HPDE6-E6E7 (cell line): ENCODE data around the gene MEIOC.
"Not testable (repeated sequence)": the region's sequence is repeated elsewhere in the genome, so short reads cannot be mapped to it uniquely, and the experiment has no call there.

ENCODE experiments used
- DNase-seq: peaks from one replicate; pipeline ENCODE4 v3.0.0; 2011; ENCODE audit warnings: missing footprints; ENCODE audit errors: extremely low spot score

The MEIOC gene

DNA sequence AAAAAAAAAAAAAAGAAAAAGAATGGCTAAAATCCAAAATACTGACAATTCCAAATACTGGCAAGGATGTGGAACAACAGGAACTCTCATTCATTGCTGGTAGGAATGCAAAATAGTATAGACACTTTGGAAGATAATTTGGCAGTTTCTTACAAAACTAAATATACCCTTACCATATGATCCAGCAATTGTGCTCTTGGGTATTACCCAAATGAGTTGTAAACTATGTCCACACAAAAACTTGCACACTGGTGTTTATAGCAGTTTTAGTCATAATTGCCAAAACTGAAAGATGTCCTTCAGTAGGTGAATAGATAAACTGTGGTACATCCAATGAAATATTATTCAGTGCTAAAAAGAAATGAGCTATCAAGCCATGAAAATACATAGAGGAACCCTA lies 8.5 kb upstream of the MEIOC start:
- DNase-seq, result no peak

- DNase-seq, result no peak
Measured at GRCh38 chr17:44648963-44649362, 7.3 kb upstream of the MEIOC start.

GRCh38 chr17:44651228-44651627 lies 5.0 kb upstream of the MEIOC start:
- DNase-seq, result no peak

DNA sequence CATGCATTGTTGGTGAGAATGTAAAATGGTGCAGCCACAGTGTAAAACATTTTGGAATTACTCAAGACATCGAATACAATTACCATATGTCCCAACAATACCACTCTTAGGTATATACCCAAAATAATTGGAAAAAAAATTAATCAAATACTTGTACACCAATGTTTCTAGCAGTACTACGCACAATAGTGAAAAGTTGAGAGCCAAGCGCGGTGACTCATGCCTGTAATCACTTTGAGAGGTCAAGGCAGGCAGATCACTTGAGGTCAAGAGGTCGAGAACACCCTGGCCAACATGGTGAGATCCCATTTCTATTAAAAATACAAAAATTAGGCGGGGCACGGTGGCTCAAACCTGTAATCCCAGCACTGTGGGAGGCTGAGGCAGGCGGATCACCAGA lies 3.5 kb upstream of the MEIOC start:
- no peak for DNase-seq

DNA sequence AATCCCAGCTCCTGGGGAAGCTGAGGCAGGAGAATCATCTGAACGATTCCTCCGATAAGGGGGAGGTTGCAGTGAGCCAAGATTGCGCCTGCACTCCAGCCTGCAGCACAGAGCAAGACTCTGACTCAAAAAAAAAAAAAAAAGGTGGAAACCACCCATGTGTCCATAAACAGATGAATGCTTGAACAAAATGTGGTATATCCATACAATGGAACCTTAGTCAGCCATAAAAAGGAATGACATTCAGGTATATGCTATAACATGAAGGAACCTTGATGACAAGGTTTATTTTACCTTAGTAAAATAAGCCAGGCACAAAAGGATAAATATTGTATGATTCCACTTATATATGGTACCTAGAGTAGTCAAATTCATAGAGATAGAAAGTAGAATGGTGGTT lies 2.9 kb upstream of the MEIOC start:
- no peak for DNase-seq

DNA sequence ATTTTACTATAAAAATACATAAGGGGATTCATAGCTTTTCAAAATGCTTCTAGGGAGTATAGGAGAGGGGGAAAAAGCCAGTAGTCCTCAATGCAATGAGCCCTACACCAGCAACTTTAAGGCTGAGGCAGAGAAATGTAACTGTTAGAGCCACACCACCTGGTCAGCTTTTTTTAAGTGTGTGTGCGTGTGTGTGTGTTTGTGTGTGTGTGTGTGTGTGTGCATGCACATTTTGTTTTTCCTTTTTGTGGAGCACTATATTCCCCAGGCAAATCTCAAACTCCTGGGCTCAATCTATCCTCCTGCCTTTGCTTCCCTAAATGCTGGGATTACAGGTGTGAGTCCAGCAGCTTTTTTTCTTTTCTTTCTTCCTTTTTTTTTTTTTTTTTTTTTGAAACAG lies 2.3 kb upstream of the MEIOC start:
- DNase-seq, result no peak

DNA sequence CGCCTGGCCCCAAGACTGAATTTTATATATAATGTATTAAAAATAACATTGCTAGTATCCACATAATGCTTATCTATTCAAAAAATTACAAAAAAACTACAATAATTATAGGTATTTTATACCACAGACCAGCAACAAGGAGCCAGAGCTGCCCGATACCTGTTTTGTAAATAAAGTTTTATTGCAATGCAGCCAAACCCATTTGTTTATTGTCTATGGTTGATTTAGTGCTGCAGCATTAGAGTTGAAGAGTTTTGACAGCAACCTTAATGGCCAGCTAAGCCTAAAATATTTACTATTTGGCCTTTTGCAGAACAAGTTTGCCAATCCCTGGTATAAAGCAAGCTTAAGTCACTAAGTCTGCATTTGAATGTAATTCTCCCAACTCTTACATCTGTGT lies 5.6 kb downstream of the MEIOC start:
- DNase-seq, result no peak

- DNase-seq, result no peak
Measured at GRCh38 chr17:44663095-44663494, 6.8 kb downstream of the MEIOC start.

GRCh38 chr17:44664867-44665266 lies 8.6 kb downstream of the MEIOC start:
- DNase-seq, result no peak

DNA sequence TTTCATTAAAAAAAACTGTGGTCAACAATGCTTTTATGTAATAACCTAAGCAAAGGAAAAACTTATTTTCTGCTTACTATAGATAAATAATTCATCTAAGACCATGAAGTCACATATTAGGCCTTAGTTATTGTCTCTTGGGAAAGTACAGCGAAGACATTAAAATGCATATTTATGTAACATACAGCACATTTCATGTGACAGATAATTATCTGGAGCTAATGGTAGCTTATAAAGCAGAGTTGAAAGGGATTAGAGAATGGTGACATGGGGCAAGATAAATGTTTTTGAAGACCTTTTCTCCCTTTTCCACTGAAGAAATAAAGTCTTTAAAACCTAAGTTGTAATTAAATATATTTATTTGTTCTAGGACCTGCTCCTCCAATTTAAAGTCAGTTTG lies 9.7 kb downstream of the MEIOC start:
- DNase-seq, result no peak

DNA sequence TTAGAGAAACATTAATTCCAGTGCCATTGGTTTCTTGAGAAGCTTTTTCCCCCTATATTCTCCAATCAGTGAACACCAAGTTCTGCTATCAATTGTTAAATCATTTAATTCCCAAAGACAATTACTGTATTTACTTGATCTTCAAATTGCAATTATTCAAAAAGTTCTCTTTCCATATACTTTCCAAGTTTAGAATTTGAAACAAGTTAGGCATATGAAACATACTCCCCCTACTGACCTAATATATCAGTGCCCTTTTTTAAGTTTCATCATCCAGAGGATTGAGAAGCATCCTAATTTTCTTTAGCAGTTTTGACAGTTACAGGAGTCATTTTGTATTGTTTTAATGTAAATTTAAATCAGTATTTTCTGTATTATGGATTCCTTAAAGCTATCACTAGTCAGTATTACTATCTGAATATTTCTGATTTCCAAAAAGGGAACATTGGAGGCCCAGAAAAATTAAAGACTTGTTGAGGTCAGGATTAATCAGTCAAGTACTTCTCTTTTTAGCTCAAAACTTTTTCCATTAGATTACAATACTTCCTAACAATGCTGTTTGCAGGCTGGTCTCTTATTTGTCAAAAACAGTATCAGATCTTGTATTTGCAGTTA lies 16.3 kb downstream of the MEIOC start:
- DNase-seq, result no peak

DNA sequence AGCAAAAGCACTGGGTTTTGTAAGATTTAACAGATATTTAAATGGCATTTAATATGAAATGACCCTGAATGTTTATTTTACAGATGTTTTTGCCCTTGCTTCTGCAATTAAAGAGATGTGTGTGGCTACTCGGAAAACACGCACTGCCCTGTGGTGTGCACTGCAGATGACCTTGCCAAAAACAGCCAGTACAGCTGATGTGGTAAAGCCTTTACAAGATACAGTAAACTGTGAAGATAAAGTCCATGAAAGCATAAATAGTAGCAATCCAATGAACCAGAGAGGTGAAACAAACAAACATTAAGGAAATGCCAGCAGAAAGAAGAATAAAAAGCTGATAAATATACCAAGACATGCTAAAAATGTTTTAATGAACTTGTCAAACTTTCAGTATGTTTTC lies 17.6 kb downstream of the MEIOC start:
- no peak for DNase-seq

- DNase-seq, result no peak
Measured at GRCh38 chr17:44677136-44677535, 20.9 kb downstream of the MEIOC start.

GRCh38 chr17:44683303-44683702 lies 27.0 kb downstream of the MEIOC start:
- DNase-seq, result not testable (repeated sequence)

- no peak for DNase-seq
Measured at GRCh38 chr17:44687756-44688155, 31.5 kb downstream of the MEIOC start.

- no peak for DNase-seq
Measured at GRCh38 chr17:44688200-44688599, 31.9 kb downstream of the MEIOC start.

DNA sequence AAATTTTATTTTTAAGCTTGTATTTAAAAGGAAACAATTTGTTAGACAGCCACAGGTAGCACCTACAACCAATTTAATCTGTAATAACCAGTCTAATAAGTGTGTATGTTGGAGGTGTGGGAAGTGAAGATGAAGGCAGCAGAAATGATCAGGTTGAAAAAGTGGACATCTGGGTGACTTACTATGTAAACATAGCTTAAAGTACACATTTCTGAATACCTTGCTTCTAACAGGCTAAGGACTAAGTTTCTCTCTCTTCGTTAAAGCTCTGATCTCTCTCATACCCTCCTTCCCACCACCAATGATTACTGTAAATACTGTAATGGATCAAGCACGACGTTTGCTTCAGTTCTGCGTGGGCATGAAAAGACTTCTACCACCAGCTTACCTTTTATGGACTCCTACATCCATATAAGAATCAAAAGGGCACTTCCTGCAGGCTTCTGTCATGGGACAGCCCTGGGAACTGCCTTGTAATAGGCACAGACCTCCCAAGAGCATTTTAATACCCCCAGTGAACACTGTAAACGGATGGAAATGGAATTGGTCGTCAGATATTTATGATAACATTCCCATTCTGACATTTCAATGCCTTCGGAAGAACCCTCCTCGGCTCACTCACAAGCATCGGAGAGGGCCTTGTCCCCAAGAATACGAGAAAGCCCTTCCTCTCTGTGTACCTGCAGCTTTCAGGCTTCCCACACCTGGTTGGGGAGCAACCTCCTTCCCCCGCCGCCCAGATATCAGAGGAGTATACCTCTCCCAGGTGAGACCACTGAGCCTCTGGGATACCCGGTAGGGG lies 32.6 kb downstream of the MEIOC start:
- DNase-seq, result peak; percentile 5

DNA sequence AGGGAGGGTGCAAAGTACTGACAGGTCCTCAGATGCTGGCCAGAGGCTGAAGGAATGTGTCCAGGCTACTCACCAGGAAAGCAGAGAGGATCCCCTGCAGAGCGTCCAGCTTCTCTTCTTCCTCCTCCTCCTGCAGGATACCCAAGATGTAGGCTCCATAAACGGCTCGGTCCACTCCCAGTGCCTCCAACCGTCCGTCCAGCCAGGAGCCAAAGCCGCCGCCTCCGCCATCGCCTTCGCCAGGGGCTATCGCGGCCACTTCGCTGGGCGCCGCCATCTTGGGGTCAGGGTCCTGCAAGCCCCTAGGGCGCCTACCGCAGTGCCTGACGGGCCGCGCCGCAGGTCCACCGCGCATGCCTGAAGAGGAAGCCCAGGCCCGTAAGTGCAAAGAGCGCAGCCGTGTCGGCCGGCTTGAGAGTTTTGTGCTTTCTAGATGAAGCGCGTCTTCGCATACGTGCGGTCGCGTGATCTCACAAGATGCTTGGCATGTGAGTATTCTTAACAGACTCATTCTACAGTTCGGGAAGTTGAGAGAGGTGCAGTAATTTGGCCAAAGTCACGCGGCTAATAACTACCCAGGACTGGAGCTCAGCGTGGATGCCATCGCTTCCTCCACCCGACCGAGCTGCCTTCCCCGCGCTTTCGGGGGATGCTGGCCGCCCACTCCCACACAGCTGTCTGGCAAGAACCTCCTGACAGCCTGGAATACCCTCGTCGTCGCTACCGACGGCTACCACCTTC lies 33.4 kb downstream of the MEIOC start, which contains the start of gene CCDC43:
Gene CCDC43, minus strand, starts transcription at position 300 of the 741 bp plus-strand sequence. Its CDS starts 23 bp downstream, at position 277.
- peak; percentile 91 for DNase-seq

- peak; percentile 27 for DNase-seq
Measured at GRCh38 chr17:44690746-44691306, 34.6 kb downstream of the MEIOC start.

DNA sequence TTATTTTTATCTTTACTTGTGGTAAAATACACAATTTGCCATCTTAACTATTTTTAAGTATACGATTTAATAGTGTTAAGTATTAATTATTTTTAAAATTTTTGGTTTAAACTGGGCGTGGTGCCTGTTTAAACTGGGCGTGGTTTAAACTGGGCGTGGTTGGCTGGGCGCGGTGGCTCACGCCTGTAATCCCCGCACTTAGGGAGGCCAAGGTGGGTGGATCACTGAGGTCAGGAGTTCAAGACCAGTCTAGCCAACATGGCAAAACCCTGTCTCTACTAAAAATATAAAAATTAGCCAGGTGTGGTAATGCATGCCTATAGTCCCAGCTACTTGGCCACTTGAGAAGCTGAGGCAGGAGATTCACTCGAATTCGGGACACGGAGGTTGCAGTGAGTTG lies 37.3 kb downstream of the MEIOC start:
- DNase-seq, result no peak

GRCh38 chr17:44700288-44700687 lies 44.0 kb downstream of the MEIOC start:
- not testable (repeated sequence) for DNase-seq

- no peak for DNase-seq
Measured at GRCh38 chr17:44707755-44708400, 51.6 kb downstream of the MEIOC start.
